Anterior cingulate cortex (tissue), 58 donors: Measurements from ENCODE around the gene MMP14.
"Not testable (repeated sequence)": the region's sequence is repeated elsewhere in the genome, so short reads cannot be mapped to it uniquely, and the experiment has no call there.

Source experiments
- DNase-seq, 58 donors: peaks; one replicate each; lab custom pipeline; 2025; lab: John Stamatoyannopoulos, UW

The MMP14 gene

GRCh38 chr14:22813145-22813544, 23.2 kb upstream of the MMP14 start:
- DNase-seq: no peak

DNA sequence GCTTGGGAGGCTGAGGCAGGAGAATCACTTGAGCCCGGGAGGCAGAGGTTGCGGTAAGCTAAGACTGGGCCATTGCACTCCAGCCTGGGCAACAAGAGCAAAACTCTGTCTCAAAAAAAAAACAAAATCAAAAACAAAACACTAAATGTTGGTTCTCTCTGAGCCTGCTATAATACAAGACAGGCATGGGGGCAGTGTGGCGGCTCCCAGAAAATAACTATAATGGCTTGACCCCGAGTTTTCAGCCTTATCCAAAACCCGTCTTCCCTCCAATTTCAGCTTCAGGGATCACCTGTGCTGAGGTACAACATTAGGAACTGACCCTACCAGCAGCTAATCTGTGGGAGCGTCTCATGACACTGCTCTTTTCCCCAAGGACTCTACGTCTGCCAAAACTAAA, 22.0 kb upstream of the MMP14 start:
- no peak for DNase-seq

DNA sequence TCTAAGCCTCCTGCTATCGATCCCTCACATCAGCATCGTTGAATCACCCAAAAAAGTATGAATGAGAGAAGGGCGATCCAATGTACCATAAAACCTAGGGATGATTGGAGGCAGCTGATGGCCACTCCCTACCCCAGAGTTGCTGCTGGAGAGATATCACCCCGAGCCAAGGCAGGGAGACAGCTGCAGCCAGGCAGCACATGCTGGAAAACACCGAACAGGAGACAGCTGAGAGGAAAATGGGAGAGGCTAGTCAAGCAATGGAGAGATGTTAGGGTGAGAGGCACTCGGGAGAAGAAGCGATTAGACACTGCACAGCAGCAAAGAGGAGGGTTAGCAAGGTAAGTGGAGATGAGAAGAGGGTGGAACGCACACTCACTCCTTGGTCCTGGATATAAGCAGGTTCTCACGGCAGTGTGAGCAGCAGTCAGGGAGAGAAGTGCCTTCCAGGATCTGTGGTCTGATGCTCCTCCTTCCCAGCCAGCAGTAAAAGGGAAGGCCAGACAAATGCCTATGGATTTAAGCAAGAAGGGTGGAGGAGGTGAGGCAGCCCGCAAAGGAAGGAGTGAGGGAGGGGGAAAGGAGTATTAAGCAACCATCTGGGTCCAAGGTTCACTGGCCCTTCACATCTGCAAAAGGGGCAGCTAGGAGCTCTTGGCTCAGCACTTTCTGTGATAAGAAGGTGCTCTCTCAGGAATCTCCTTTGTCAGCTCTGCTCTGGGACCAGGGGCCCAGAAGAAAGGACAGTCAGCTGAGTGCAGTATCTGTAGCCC, 21.3 kb upstream of the MMP14 start, which contains the start of gene SLC7A7:
Gene SLC7A7, minus strand, starts transcription at position 495 of the 773 bp plus-strand sequence. CDS start 2,037 bp downstream, outside the sequence.
- DNase-seq: no peak

- DNase-seq: peak in 2 of 58 donors; percentile 15 to 26
These were observed 17.0 kb upstream of the MMP14 start for GRCh38 chr14:22819151-22819988.

DNA sequence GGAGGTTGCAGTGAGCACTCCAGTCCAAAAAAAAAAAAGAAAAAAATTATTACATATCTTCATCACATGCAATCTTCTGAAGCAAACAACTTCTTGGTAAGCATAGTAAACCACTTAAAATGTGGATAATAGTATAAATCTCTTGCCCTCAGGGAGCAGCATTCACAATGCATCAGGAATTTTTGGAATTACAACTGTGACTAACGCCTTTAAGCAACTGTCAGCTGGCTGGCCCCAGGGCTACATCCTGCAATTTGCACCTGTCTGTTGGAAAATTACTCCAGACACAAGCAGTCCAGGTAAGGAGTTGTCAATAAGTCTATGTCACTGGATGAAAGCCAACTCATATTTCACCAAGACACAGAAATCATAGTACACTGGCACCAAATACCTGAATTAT, 15.7 kb upstream of the MMP14 start:
- DNase-seq: no peak

DNA sequence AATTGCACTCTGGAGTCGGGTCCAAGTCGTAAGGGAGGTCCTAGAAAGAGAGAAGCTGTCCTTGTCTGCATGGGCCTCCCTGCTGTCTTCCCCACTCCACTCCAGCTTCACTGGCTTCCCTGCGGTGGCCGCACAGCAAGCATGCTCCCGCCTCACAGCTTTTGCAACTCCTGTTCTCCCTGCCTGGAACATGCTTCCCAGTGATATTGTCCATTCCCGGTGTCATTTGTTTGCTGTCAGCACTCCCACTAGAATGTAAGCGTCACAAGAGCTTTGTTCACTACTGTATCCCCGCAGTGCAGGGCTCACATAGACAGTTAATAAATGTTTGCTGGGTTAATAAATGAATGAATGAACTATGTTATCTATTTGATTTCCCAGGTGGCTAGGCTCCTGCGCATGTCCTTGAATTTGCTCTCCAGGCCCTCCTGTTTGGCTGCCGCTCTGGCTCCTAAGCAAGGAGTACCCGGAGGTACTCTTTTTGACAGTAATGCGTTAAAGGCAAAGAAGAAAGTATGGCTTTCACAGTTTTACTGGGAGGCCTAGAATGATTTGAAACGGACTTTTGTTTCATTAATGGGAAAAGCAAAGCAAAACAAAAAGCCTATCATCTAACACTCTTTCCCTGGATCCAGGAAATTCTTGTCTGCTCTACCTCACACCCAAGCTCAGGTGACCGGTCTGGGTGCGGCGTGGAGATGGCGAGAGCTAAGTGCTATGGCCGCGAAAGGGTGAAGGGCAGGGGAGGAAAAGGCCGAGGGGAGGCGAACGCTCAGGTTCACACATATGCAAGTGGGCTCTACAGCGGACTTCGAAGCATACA, 15.0 kb upstream of the MMP14 start:
- DNase-seq: no peak

- no peak for DNase-seq
These were observed 14.3 kb upstream of the MMP14 start for GRCh38 chr14:22822016-22822570.

DNA sequence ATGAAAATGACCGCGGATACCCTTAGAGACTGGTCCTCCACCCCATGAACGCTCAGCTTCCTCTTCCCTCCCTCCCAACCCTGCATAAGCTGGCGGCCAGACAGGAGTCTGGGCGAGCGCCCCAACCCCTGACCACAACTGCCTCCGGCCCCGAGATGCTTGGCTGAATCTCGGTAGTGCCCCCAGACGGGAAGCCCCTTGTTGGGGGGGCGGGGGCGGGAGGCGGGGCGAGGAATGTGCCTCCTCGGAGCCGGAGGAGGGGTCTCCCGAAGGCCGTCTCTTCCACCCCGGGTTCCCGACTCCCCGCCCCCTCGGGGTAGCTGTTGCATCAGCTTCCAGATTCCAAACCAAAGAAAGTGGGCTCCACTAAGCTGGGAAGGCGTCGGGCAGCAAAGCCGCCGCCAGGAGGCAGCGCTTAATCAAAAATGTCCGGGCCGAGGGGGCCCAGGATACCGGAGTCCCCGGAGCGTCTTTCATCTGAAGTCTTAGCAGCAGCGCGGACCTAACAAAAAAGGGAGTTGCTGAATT, 13.8 kb upstream of the MMP14 start:
- peak in 47 of 58 donors; percentile 7 to 79 (median 50) for DNase-seq

GRCh38 chr14:22824711-22825359, 11.6 kb upstream of the MMP14 start:
- no peak for DNase-seq

DNA sequence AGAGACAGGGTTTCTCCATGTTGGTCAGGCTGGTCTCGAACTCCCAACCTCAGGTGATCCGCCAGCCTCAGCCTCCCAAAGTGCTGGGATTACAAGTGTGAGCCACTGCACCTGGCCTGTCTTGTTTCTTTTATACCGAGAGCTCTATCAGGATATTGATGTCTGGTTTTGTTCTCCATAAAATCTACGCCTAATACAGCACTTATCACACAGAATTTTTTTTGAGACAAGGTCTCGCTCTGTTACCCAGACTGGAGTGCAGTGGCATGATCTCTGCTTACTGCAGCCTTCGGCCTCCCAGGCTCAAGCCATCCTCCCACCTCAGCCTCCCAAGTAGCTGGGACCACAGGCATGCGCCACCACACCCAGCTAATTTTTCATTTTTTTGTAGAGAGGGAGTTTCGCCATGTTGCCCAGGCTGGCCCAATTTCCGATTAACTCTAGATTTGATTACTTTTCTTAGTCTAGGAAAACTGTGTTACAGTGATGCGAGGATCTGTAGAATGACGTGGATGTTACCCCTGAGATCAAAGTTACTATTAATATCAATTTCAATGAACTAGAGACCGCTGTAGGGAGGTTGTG, 7.2 kb upstream of the MMP14 start:
- not testable (repeated sequence) for DNase-seq

- peak in 57 of 58 donors; percentile 31 to 94 (median 85) for DNase-seq
These were observed 6.5 kb upstream of the MMP14 start, which contains the start of gene MRPL52 for GRCh38 chr14:22829661-22830442. MRPL52 (plus strand) TSS chr14:22829887; CDS start chr14:22829913, 26 bp downstream.

DNA sequence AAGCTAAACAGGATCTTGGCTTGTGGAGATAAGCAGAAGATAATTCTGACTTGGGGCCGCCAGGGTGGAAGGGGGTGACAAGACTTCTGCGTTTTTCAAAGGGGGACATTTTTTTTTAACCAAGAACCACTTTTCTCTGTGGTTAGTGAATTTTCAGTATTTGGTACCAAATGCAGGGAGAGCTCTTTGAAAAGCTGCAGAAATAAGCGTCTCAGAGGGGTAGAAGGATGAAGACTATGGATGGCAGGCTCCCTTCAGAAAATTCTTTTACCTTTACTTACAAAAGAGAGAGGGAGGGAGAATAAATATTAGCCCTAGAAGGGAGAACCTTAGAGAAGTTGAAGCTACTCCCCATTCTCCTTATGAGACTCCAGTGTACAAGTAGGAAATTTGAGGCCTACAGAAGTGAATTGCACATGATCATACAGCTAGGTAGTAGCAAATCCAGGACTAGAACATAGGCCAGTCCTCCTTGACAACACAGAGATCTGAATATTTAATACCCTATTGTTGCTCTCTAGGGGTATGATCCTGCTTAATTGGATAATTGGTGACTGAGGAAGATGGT, 5.9 kb upstream of the MMP14 start:
- no peak for DNase-seq

DNA sequence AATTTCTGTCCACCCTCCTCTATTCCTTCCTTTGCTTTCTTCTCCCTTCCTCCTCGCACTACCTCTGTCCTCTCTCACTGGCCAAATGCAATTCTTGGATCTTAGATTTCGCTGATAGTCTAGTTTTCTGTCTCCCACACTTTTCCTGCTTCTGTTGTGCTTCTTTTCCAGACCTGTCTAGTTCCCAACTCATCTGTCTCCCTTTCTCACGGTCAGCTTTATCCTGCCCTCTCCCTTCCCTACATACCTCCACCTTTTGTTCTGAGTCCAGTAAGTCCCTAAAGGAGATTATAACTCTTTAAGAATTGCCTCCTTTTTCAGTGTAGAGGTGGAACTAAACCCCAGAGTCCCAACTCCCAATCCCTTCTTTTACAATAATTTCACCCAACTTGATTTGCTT, 880 bp upstream of the MMP14 start:
- DNase-seq: no peak

- peak in 7 of 58 donors; percentile 6 to 33 (median 22) for DNase-seq
These were observed 847 bp downstream of the MMP14 start for GRCh38 chr14:22837114-22837749.

- DNase-seq: peak in 2 of 58 donors; percentile 4 to 30
These were observed 1.6 kb downstream of the MMP14 start for GRCh38 chr14:22837750-22838538.

GRCh38 chr14:22838631-22839041, 2.3 kb downstream of the MMP14 start:
- peak in 2 of 58 donors; percentile 15 to 30 for DNase-seq
